ENCODE data around the gene MYO7B. TPM values are rescaled to one million over a fixed set of nuclear protein-coding genes. Genes with fewer than 3 reads are reported as not detected.
A peak's percentile ranks its signal among the peaks of the same experiment; 100 is the strongest.

Gene MYO7B
- total and polyA plus RNA-seq, 2 donors (not counting 1 experiment from before 2014, with no cell fraction given), result 5.0 to 68.2 TPM

GRCh38 chr2:127514076-127514475, 21.4 kb upstream of the MYO7B start:
- intact Hi-C loops (cut with micrococcal nuclease), result no loop called here
- Histone ChIP-seq H3K27me3 (replicated peaks in 1 of 4; ENCODE audit: control extremely low read depth in 1 of 4, control insufficient read depth in 3 of 4, insufficient read depth in 4 of 4, low read length in 3 of 4) (no peaks in the 10 kb centered on the region), H3K9ac (ENCODE audit: low read length) (no peak overlapping the region), H3K79me2 (ENCODE audit: control insufficient read depth, insufficient read depth, low read length) (peaks cover 99% of the 10 kb centered on the region), H3K4me1 (ENCODE audit: control insufficient read depth in 2 of 2, insufficient read depth in 2 of 2, low read length in 2 of 2) (peaks cover 10 to 13% of the 10 kb centered on the region in 2 donors), H3K4me3 (ENCODE audit: control extremely low read depth in 1 of 5, extremely low read depth in 1 of 5, insufficient read depth in 1 of 5, low read depth in 2 of 5, low read length in 4 of 5) (no peak overlapping the region), H2AFZ (ENCODE audit: insufficient read depth, low read depth, low read length, poor library complexity, severe bottlenecking) (no peak overlapping the region), H4K20me1 (ENCODE audit: control insufficient read depth, insufficient read depth, low read length, poor library complexity, severe bottlenecking) (peaks cover 68% of the 10 kb centered on the region), H3K27ac (ENCODE audit: low read length in 2 of 2) (no peak overlapping the region), H3K36me3 (replicated peaks in 1 of 2; ENCODE audit: control extremely low read depth in 1 of 2, control insufficient read depth in 1 of 2, extremely low read depth in 1 of 2, insufficient read depth in 2 of 2, low read length in 1 of 2) (peaks cover 10 to 52% of the 10 kb centered on the region in 2 experiments), H3K4me2 (replicated peaks; ENCODE audit: low read depth, low read length, poor library complexity, severe bottlenecking) (no peak overlapping the region), H3K9me3 (ENCODE audit: control extremely low read depth in 1 of 3, control insufficient read depth in 2 of 3, insufficient read depth in 1 of 3, low read length in 2 of 3) (no peaks in the 10 kb centered on the region)
- no peak overlapping the region for H3K27ac Mint-ChIP-seq
- WGBS (ENCODE audit: insufficient coverage), result 100% methylated on average over 6 of the region's 10 CpGs
- ATAC-seq (ENCODE audit: low read depth) (no peak), DNase-seq (no peak)
- peaks cover 57% of the 10 kb centered on the region for H3K4me1 Mint-ChIP-seq
- H3K9me3 Mint-ChIP-seq (ENCODE audit: insufficient read depth), result no peaks in the 10 kb centered on the region
- H3K27me3 Mint-ChIP-seq, result no peaks in the 10 kb centered on the region
- H3K4me3 Mint-ChIP-seq, result no peak overlapping the region
- ChIA-PET CTCF (no interaction called here), POLR2A (no interaction called here)
- TF ChIP-seq CTCF (IDR thresholded peaks at IDR 0.05) (no peak), EZH2 (IDR thresholded peaks at IDR 0.05; ENCODE audit: borderline replicate concordance, insufficient read depth, low read depth, low read length, poor library complexity, severe bottlenecking) (no peak)

- Mint-ChIP-seq H3K27me3 (no peaks in the 10 kb centered on the region), H3K9me3 (ENCODE audit: insufficient read depth) (no peaks in the 10 kb centered on the region), H3K27ac (peak overlapping the region; percentile 15), H3K4me1 (peaks cover 55% of the 10 kb centered on the region), H3K4me3 (no peak overlapping the region)
- Histone ChIP-seq H3K79me2 (ENCODE audit: control insufficient read depth, insufficient read depth, low read length) (peaks cover 99% of the 10 kb centered on the region), H3K27ac (ENCODE audit: low read length in 2 of 2) (no peak overlapping the region), H3K36me3 (replicated peaks in 1 of 2; ENCODE audit: control extremely low read depth in 1 of 2, control insufficient read depth in 1 of 2, extremely low read depth in 1 of 2, insufficient read depth in 2 of 2, low read length in 1 of 2) (peaks cover 10 to 56% of the 10 kb centered on the region in 2 experiments), H3K4me1 (ENCODE audit: control insufficient read depth in 2 of 2, insufficient read depth in 2 of 2, low read length in 2 of 2) (peaks cover 10 to 13% of the 10 kb centered on the region in 2 donors), H3K27me3 (replicated peaks in 1 of 4; ENCODE audit: control extremely low read depth in 1 of 4, control insufficient read depth in 3 of 4, insufficient read depth in 4 of 4, low read length in 3 of 4) (no peaks in the 10 kb centered on the region), H3K4me2 (replicated peaks; ENCODE audit: low read depth, low read length, poor library complexity, severe bottlenecking) (no peak overlapping the region), H2AFZ (ENCODE audit: insufficient read depth, low read depth, low read length, poor library complexity, severe bottlenecking) (no peak overlapping the region), H3K9ac (ENCODE audit: low read length) (no peak overlapping the region), H4K20me1 (ENCODE audit: control insufficient read depth, insufficient read depth, low read length, poor library complexity, severe bottlenecking) (peaks cover 67% of the 10 kb centered on the region), H3K9me3 (ENCODE audit: control extremely low read depth in 1 of 3, control insufficient read depth in 2 of 3, insufficient read depth in 1 of 3, low read length in 2 of 3) (no peaks in the 10 kb centered on the region), H3K4me3 (ENCODE audit: control extremely low read depth in 1 of 5, extremely low read depth in 1 of 5, insufficient read depth in 1 of 5, low read depth in 2 of 5, low read length in 4 of 5) (no peak overlapping the region)
- ChIA-PET CTCF (no interaction called here), POLR2A (no interaction called here)
- ATAC-seq (ENCODE audit: low read depth), result no peak
- TF ChIP-seq CTCF (IDR thresholded peaks at IDR 0.05) (no peak), EZH2 (IDR thresholded peaks at IDR 0.05; ENCODE audit: borderline replicate concordance, insufficient read depth, low read depth, low read length, poor library complexity, severe bottlenecking) (no peak)
- 96% methylated on average over 13 of the region's 13 CpGs for WGBS (ENCODE audit: insufficient coverage)
- DNase-seq, result no peak
- intact Hi-C loops (cut with micrococcal nuclease), result no loop called here
These were observed 21.0 kb upstream of the MYO7B start for GRCh38 chr2:127514485-127514884.

Measured in B cell (primary cell).